SK-N-SH (cell line): ENCODE results near the gene NME3. TPM values are rescaled to one million over a fixed set of nuclear protein-coding genes. Genes with fewer than 3 reads are reported as not detected.

Experiments
- CTCF ChIA-PET: fragments of 300-600, 350-600 bp; formaldehyde crosslinking; extraction: SDS; loops from one replicate; lab custom pipeline; 2021; lab: Yijun Ruan, JAX
- POLR2A ChIA-PET: fragments of 350-600 bp; sonication (Branson Sonifier 250); formaldehyde crosslinking; extraction: SDS; loops from one replicate; lab custom pipeline; 2020; ENCODE audit warnings: antibody characterized with exemption, inconsistent platforms; lab: Yijun Ruan, JAX
- DNase-seq: peaks from one replicate; pipeline ENCODE4 v3.0.0; 2012
- H2AFZ ChIP-seq: fragments of 200-600 bp; sonication (generic); 2 replicates; pipeline ENCODE4 v1.8.1; 2016; ENCODE audit warnings: antibody characterized with exemption, mild to moderate bottlenecking, low read depth
- H3F3A ChIP-seq: fragments of 200-600 bp; sonication (generic); replicated peaks from 2 replicates; pipeline ENCODE3; 2016; ENCODE audit warnings: antibody characterized with exemption, mild to moderate bottlenecking; ENCODE audit not compliant: insufficient read depth
- H3K27ac ChIP-seq, 2 experiments: fragments of 200-500 bp in 1 of 2; fragments of 200-600 bp in 1 of 2; sonication (Bioruptor generic) in 1 of 2; sonication (generic), shearing (Covaris generic) in 1 of 2; 2 replicates each; pipeline versions ENCODE4 v1.5.1 to v1.6.1; 2014 to 2016; ENCODE audit warnings: low read depth in 2 of 2, inconsistent platforms in 1 of 2, low read length in 1 of 2, mild to moderate bottlenecking in 1 of 2, mixed read lengths in 1 of 2
- H3K27me3 ChIP-seq: fragments of 200-600 bp; sonication (generic), shearing (Covaris generic); 2 replicates; pipeline ENCODE4 v1.6.1; 2016; ENCODE audit warnings: mixed run types; ENCODE audit not compliant: insufficient read depth
- H3K36me3 ChIP-seq, 2 experiments: fragments of 200-500 bp in 1 of 2; fragments of 200-600 bp in 1 of 2; sonication (Bioruptor generic) in 1 of 2; sonication (generic) in 1 of 2; replicated peaks in 1 of 2; 2 replicates each; pipeline versions ENCODE3 to v1.5.1; 2014 to 2016; ENCODE audit warnings: low read length in 1 of 2, mild to moderate bottlenecking in 1 of 2; ENCODE audit not compliant: insufficient read depth in 2 of 2, control insufficient read depth in 1 of 2
- H3K4me1 ChIP-seq, 2 experiments: fragments of 200-500 bp in 1 of 2; fragments of 200-600 bp in 1 of 2; sonication (Bioruptor generic) in 1 of 2; sonication (generic), shearing (Covaris generic) in 1 of 2; 2 replicates each; pipeline versions ENCODE4 v1.5.1 to v1.6.1; 2014 to 2016; ENCODE audit warnings: low read depth in 1 of 2, low read length in 1 of 2, mixed run types in 1 of 2; ENCODE audit not compliant: insufficient read depth in 2 of 2, control insufficient read depth in 1 of 2
- H3K4me2 ChIP-seq: fragments of 200-600 bp; sonication (generic), shearing (Covaris generic); 2 replicates; pipeline ENCODE4 v1.6.1; 2017; ENCODE audit warnings: mixed run types
- H3K4me3 ChIP-seq, 2 experiments: fragments of 200-500 bp in 1 of 2; fragments of 200-600 bp in 1 of 2; sonication (Bioruptor generic) in 1 of 2; sonication (generic), shearing (Covaris generic) in 1 of 2; 2 replicates each; pipeline versions ENCODE4 v1.5.1 to v1.8.1; 2014 to 2016; ENCODE audit warnings: low read depth in 2 of 2, inconsistent platforms in 1 of 2, low read length in 1 of 2, mild to moderate bottlenecking in 1 of 2, mixed read lengths in 1 of 2, moderate library complexity in 1 of 2
- H3K79me2 ChIP-seq: fragments of 200-600 bp; sonication (generic); 2 replicates; pipeline ENCODE4 v1.8.1; 2017; ENCODE audit warnings: mild to moderate bottlenecking; ENCODE audit not compliant: insufficient read depth
- H3K9ac ChIP-seq: fragments of 200-600 bp; sonication (generic); 2 replicates; pipeline ENCODE4 v1.6.1; 2017; ENCODE audit warnings: mixed run types
- H3K9me2 ChIP-seq: fragments of 200-600 bp; sonication (generic); 2 replicates; pipeline ENCODE4 v1.6.1; 2017; ENCODE audit warnings: mixed run types
- H3K9me3 ChIP-seq: fragments of 200-600 bp; sonication (generic); 2 replicates; pipeline ENCODE4 v1.6.1; 2017; ENCODE audit warnings: mixed run types, mild to moderate bottlenecking, moderate library complexity
- H4K20me1 ChIP-seq: fragments of 200-600 bp; sonication (generic); 2 replicates; pipeline ENCODE4 v1.6.1; 2017; ENCODE audit warnings: mild to moderate bottlenecking, mixed run types; ENCODE audit not compliant: insufficient read depth
- CHD2 ChIP-seq: fragments of 150-350 bp; IDR thresholded peaks from 2 replicates; pipeline ENCODE4 v1.6.1; 2018; ENCODE audit warnings: low read length; ENCODE audit not compliant: partially characterized antibody
- ELF1 ChIP-seq: IDR thresholded peaks from 2 replicates; pipeline ENCODE4 v1.4.0; 2012
- EP300 ChIP-seq, 2 experiments: IDR thresholded peaks; 2 replicates each; pipeline versions ENCODE4 v1.4.0 to v1.6.1; 2012; ENCODE audit warnings: borderline replicate concordance in 1 of 2, low read depth in 1 of 2, low read length in 1 of 2
- FOSL2 ChIP-seq: IDR thresholded peaks from 2 replicates; pipeline ENCODE4 v1.4.0; 2012; ENCODE audit warnings: low read depth, mild to moderate bottlenecking, moderate library complexity, borderline replicate concordance
- FOXJ3 ChIP-seq: sonication (generic); formaldehyde crosslinking; IDR thresholded peaks from 2 replicates; pipeline ENCODE4 v1.5.1; 2020; ENCODE audit warnings: mild to moderate bottlenecking, missing genetic modification reagents
- FOXM1 ChIP-seq: IDR thresholded peaks from 2 replicates; pipeline ENCODE4 v1.4.0; 2012; ENCODE audit warnings: low read depth, mild to moderate bottlenecking
- GABPA ChIP-seq: IDR thresholded peaks from 2 replicates; pipeline ENCODE4 v1.4.0; 2012; ENCODE audit warnings: low read depth, mild to moderate bottlenecking
- IRF3 ChIP-seq: fragments of 150-350 bp; IDR thresholded peaks from 2 replicates; pipeline ENCODE4 v1.6.1; 2016; ENCODE audit warnings: mild to moderate bottlenecking, low read depth, low read length
- JUND ChIP-seq: IDR thresholded peaks from 2 replicates; pipeline ENCODE4 v1.4.0; 2012
- MXI1 ChIP-seq: IDR thresholded peaks from 2 replicates; pipeline ENCODE4 v1.6.1; 2012; ENCODE audit warnings: mild to moderate bottlenecking, low read depth, low read length, improper control_type of control experiment
- RAD21 ChIP-seq: IDR thresholded peaks from 2 replicates; pipeline ENCODE4 v1.6.1; 2012; ENCODE audit warnings: mild to moderate bottlenecking, low read length
- RCOR1 ChIP-seq: fragments of 150-350 bp; IDR thresholded peaks from 2 replicates; pipeline ENCODE4 v1.6.1; 2017; ENCODE audit warnings: antibody characterized with exemption, low read length
- SIN3A ChIP-seq: IDR thresholded peaks from 2 replicates; pipeline ENCODE4 v1.6.1; 2012; ENCODE audit warnings: low read depth, mild to moderate bottlenecking, low read length, moderate library complexity, borderline replicate concordance
- TEAD4 ChIP-seq: IDR thresholded peaks from 2 replicates; pipeline ENCODE4 v1.4.0; 2012; ENCODE audit warnings: mild to moderate bottlenecking, borderline replicate concordance; ENCODE audit not compliant: insufficient read depth
- USF2 ChIP-seq: fragments of 150-350 bp; IDR thresholded peaks from 2 replicates; pipeline ENCODE4 v1.6.1; 2017; ENCODE audit warnings: antibody characterized with exemption, low read length, low read depth, borderline replicate concordance
- YY1 ChIP-seq: IDR thresholded peaks from 2 replicates; pipeline ENCODE4 v1.4.0; 2012; ENCODE audit warnings: low read depth, mild to moderate bottlenecking
- WGBS: methylation state at CpG from one replicate; pipeline ENCODE4 v1.1.6; 2017; ENCODE audit warnings: low lambda C conversion rate; 5-methylcytosine and 5-hydroxymethylcytosine counted together
- polyA plus RNA-seq, 3 experiments: library from polyadenylated mRNA; depleted of rRNA; stranded (reverse); fragments of >200 nt; gene quantifications; 2 replicates each; pipeline ENCODE4 v1.2.3, GENCODE V29; 2012
- TF ChIP-seq, protein P1 (sequence below): IDR thresholded peaks from 2 replicates; pipeline ENCODE4; 2012
- TF ChIP-seq, protein P2 (sequence below): IDR thresholded peaks from 2 replicates; pipeline ENCODE4 v1.6.1; 2012; ENCODE audit warnings: mild to moderate bottlenecking, low read depth, low read length, moderate library complexity
- TF ChIP-seq, protein P3 (sequence below): IDR thresholded peaks from 2 replicates; pipeline ENCODE4 v1.4.0; 2012; ENCODE audit warnings: low read depth, borderline replicate concordance

NME3 gene
- polyA plus RNA-seq, 1 of the 3 experiments (the other 2 are of a cell fraction), result 77.2 TPM

DNA sequence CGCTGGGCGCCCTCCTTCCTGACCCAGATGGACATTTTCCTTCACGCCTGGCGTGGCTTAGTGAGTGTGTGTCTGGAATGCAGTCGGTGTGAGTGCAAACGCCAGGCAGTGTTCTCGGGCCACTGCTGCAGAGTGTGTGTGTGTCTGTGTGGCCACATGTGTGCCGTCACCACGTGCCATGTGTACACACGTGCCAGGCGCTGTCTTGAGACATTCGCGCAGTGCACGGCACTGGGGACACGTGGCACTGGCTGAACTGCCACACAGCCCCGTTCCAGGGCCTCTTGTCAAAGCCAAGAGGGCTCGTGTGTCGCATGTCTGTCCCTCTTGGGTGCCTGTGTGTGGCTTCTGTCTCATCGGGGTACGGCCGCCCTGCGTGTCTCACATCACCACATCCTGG is 36.5 kb downstream of the NME3 start:
- H3K27me3 ChIP-seq, result no peaks in the 10 kb centered on the region
- CTCF ChIA-PET, result no interaction called here
- no peak for DNase-seq
- no peaks in the 10 kb centered on the region for H3K9me3 ChIP-seq
- peaks cover 7 to 25% of the 10 kb centered on the region in 2 experiments for H3K36me3 ChIP-seq
- POLR2A ChIA-PET, result no interaction called here
- 0 out of 2 replicates have a peak, but pooled peaks cover 4% of the 10 kb centered on the region for H3K79me2 ChIP-seq
- no peak overlapping the region for H3K4me3 ChIP-seq
- no peak overlapping the region for H3K27ac ChIP-seq
- peaks cover 45% of the 10 kb centered on the region for H3F3A ChIP-seq
- no peak for TF ChIP-seq FOXM1
- TF ChIP-seq USF2, result no peak
- TF ChIP-seq, protein P1, sequence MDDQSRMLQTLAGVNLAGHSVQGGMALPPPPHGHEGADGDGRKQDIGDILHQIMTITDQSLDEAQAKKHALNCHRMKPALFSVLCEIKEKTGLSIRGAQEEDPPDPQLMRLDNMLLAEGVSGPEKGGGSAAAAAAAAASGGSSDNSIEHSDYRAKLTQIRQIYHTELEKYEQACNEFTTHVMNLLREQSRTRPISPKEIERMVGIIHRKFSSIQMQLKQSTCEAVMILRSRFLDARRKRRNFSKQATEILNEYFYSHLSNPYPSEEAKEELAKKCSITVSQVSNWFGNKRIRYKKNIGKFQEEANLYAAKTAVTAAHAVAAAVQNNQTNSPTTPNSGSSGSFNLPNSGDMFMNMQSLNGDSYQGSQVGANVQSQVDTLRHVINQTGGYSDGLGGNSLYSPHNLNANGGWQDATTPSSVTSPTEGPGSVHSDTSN, result no peak
- no peak for TF ChIP-seq MXI1
- TF ChIP-seq FOSL2, result no peak
- TF ChIP-seq JUND, result no peak
- no peak for TF ChIP-seq TEAD4
- TF ChIP-seq, protein P2, sequence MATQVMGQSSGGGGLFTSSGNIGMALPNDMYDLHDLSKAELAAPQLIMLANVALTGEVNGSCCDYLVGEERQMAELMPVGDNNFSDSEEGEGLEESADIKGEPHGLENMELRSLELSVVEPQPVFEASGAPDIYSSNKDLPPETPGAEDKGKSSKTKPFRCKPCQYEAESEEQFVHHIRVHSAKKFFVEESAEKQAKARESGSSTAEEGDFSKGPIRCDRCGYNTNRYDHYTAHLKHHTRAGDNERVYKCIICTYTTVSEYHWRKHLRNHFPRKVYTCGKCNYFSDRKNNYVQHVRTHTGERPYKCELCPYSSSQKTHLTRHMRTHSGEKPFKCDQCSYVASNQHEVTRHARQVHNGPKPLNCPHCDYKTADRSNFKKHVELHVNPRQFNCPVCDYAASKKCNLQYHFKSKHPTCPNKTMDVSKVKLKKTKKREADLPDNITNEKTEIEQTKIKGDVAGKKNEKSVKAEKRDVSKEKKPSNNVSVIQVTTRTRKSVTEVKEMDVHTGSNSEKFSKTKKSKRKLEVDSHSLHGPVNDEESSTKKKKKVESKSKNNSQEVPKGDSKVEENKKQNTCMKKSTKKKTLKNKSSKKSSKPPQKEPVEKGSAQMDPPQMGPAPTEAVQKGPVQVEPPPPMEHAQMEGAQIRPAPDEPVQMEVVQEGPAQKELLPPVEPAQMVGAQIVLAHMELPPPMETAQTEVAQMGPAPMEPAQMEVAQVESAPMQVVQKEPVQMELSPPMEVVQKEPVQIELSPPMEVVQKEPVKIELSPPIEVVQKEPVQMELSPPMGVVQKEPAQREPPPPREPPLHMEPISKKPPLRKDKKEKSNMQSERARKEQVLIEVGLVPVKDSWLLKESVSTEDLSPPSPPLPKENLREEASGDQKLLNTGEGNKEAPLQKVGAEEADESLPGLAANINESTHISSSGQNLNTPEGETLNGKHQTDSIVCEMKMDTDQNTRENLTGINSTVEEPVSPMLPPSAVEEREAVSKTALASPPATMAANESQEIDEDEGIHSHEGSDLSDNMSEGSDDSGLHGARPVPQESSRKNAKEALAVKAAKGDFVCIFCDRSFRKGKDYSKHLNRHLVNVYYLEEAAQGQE, result no peak
- TF ChIP-seq RAD21, result no peak
- no peak for TF ChIP-seq GABPA
- TF ChIP-seq SIN3A, result no peak
- no peak for TF ChIP-seq CHD2
- no peak for TF ChIP-seq RCOR1
- TF ChIP-seq, protein P3, sequence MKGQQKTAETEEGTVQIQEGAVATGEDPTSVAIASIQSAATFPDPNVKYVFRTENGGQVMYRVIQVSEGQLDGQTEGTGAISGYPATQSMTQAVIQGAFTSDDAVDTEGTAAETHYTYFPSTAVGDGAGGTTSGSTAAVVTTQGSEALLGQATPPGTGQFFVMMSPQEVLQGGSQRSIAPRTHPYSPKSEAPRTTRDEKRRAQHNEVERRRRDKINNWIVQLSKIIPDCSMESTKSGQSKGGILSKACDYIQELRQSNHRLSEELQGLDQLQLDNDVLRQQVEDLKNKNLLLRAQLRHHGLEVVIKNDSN, result no peak
- no peak for TF ChIP-seq FOXJ3 (CRISPR knock-in tag)
- no peak for TF ChIP-seq YY1
- TF ChIP-seq IRF3, result no peak
- TF ChIP-seq ELF1, result no peak
- no peak for TF ChIP-seq EP300 (IDR thresholded peaks at IDR 0.05; ENCODE audit: borderline replicate concordance in 1 of 2, low read depth in 1 of 2, low read length in 1 of 2)
- no peak overlapping the region for H2AFZ ChIP-seq
- WGBS, result 99% methylated on average over 13 of the region's 22 CpGs
- H3K4me2 ChIP-seq, result no peak overlapping the region
- H3K9me2 ChIP-seq, result no peaks in the 10 kb centered on the region
- no peak overlapping the region for H3K9ac ChIP-seq
- H3K4me1 ChIP-seq, result no peaks in the 10 kb centered on the region
- H4K20me1 ChIP-seq, result no peaks in the 10 kb centered on the region
